Chondrocyte (in vitro differentiated cells): ENCODE data around the gene SCP2. TPM values are rescaled to one million over a fixed set of nuclear protein-coding genes. Genes with fewer than 3 reads are reported as not detected.
"Not testable (repeated sequence)": the region's sequence is repeated elsewhere in the genome, so short reads cannot be mapped to it uniquely, and the experiment has no call there.

ENCODE experiments used
- DNase-seq: peaks from one replicate; pipeline ENCODE4 v3.0.0; 2021; ENCODE audit warnings: mixed read lengths, low spot score
- H3K27ac Mint-ChIP-seq: one replicate; pipeline ENCODE4 v1.8.0; 2021; ENCODE audit warnings: mild to moderate bottlenecking, moderate library complexity, mixed read lengths; ENCODE audit not compliant: unreplicated experiment
- H3K27me3 Mint-ChIP-seq: 2 replicates; pipeline ENCODE4 v1.8.0; 2021; ENCODE audit warnings: low read depth, mixed read lengths
- H3K36me3 Mint-ChIP-seq: 2 replicates; pipeline ENCODE4 v1.8.0; 2021; ENCODE audit warnings: low read depth, mixed read lengths
- H3K4me1 Mint-ChIP-seq: 2 replicates; pipeline ENCODE4 v1.8.0; 2021; ENCODE audit warnings: low read depth, mild to moderate bottlenecking, mixed read lengths
- H3K4me3 Mint-ChIP-seq: one replicate; pipeline ENCODE4 v1.8.0; 2021; ENCODE audit warnings: mild to moderate bottlenecking, moderate library complexity, mixed read lengths; ENCODE audit not compliant: unreplicated experiment
- H3K9me3 Mint-ChIP-seq: 2 replicates; pipeline ENCODE4 v1.8.0; 2021; ENCODE audit warnings: low read depth, mixed read lengths
- total RNA-seq: library from RNA; stranded (reverse); gene quantifications from 3 replicates; pipeline ENCODE4 v1.2.1, GENCODE V29; 2021
- TF ChIP-seq, protein P1 (sequence below): fragments of 200-600 bp; sonication (generic); IDR thresholded peaks from 2 replicates; pipeline ENCODE4 v1.5.0; 2021; ENCODE audit warnings: antibody characterized with exemption, mild to moderate bottlenecking, moderate library complexity

SCP2 gene
- total RNA-seq, 1 donor from 2014 or later: 87.4 TPM

DNA sequence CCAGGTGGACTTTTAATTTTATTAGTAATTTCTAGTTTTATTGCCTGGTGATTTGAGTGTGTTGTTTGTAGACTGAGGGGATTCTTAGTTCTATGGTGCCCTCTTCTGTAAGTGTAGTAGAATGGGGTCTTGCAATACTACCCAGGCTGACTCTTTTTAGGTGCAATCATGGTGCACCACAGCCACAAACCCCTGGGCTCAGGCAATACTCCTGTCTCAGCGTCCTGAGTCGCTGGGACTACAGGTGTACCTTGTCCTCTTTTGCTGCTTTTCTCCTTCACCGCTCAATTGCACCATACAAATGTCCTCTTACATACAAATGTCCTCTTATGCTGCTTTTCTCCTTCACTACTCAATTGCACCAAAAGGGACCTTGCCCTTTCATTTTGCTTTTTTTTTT, 43.1 kb downstream of the SCP2 start:
- Mint-ChIP-seq H3K4me3 (no peak overlapping the region), H3K4me1 (no peaks in the 10 kb centered on the region), H3K27me3 (no peaks in the 10 kb centered on the region), H3K27ac (no peak overlapping the region), H3K36me3 (peaks cover 8% of the 10 kb centered on the region), H3K9me3 (no peaks in the 10 kb centered on the region)
- DNase-seq: no peak
- TF ChIP-seq, protein P1, sequence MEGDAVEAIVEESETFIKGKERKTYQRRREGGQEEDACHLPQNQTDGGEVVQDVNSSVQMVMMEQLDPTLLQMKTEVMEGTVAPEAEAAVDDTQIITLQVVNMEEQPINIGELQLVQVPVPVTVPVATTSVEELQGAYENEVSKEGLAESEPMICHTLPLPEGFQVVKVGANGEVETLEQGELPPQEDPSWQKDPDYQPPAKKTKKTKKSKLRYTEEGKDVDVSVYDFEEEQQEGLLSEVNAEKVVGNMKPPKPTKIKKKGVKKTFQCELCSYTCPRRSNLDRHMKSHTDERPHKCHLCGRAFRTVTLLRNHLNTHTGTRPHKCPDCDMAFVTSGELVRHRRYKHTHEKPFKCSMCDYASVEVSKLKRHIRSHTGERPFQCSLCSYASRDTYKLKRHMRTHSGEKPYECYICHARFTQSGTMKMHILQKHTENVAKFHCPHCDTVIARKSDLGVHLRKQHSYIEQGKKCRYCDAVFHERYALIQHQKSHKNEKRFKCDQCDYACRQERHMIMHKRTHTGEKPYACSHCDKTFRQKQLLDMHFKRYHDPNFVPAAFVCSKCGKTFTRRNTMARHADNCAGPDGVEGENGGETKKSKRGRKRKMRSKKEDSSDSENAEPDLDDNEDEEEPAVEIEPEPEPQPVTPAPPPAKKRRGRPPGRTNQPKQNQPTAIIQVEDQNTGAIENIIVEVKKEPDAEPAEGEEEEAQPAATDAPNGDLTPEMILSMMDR: peak; percentile 60

DNA sequence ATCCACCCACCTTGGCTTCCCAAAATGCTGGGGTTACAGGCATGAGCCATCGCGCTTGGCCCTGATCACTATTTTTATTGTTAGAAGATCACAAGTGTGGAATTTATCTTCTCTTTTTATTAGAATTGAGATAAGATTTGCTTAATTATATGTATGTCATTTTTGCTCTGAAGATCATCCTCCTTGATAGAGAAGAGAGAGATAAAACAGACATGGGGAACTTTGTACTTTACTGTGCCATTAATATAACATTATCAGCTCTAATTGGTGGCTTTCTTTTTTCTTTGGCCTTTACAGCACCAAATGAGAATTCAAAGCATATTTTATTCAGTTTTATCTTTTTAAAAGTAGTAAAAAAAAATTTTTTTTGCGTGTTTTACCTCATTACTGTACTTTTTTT, 46.8 kb downstream of the SCP2 start:
- TF ChIP-seq, protein P1: no peak
- DNase-seq: no peak
- H3K27me3 Mint-ChIP-seq: no peaks in the 10 kb centered on the region
- no peak overlapping the region for H3K27ac Mint-ChIP-seq
- peaks cover 24% of the 10 kb centered on the region for H3K36me3 Mint-ChIP-seq
- no peaks in the 10 kb centered on the region for H3K4me1 Mint-ChIP-seq
- no peak overlapping the region for H3K4me3 Mint-ChIP-seq
- no peaks in the 10 kb centered on the region for H3K9me3 Mint-ChIP-seq

DNA sequence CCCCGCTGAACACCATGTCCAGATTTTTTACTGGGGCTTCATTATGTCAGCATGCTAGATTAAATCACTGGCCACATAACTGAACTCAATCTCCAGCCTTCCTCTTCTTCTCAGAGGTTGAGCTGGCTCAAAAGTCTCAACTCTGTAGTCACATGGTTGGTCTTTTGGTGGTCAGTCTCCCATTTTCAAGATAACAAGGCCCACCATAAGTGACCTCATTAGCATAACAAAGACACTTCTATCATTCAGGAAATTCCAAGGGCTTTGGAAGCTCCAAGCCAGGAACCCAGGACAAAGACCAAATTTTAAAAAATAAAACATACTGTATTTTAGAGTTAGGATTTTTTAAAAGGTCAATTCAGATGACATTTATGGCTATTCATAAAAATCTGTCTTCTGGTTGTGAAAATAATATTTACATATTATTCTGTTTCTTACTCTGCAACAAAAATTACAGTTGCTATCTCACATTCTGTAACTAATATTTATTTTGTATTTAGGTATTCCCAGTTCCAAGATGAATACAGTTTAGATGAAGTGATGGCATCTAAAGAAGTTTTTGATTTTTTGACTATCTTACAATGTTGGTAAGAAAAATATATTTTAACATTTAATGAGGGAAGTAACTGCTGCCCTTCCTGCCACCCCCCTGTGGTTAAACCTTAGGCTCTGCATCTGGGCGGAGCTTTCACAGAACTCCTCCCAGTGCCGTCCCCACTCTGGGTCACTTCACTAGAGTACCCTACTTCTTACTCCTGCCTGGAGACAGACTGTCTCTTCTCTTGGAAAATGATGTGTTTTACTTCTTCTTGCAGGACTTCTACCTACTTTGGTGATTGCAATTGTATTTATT, 49.3 kb downstream of the SCP2 start:
- Mint-ChIP-seq H3K27me3 (no peaks in the 10 kb centered on the region), H3K9me3 (no peaks in the 10 kb centered on the region), H3K27ac (no peak overlapping the region), H3K4me3 (no peak overlapping the region), H3K4me1 (no peaks in the 10 kb centered on the region), H3K36me3 (peaks cover 23% of the 10 kb centered on the region)
- TF ChIP-seq, protein P1: no peak
- no peak for DNase-seq

- peaks cover 27% of the 10 kb centered on the region for H3K36me3 Mint-ChIP-seq
- no peak for DNase-seq
- H3K27me3 Mint-ChIP-seq: no peaks in the 10 kb centered on the region
- TF ChIP-seq, protein P1: no peak
- peaks cover 3% of the 10 kb centered on the region for H3K9me3 Mint-ChIP-seq
- no peaks in the 10 kb centered on the region for H3K4me1 Mint-ChIP-seq
- H3K27ac Mint-ChIP-seq: no peak overlapping the region
- no peak overlapping the region for H3K4me3 Mint-ChIP-seq
These were observed 51.0 kb downstream of the SCP2 start for GRCh38 chr1:52978045-52978444.

- not testable (repeated sequence) for DNase-seq, H3K9me3 Mint-ChIP-seq, H3K4me1 Mint-ChIP-seq, H3K4me3 Mint-ChIP-seq, H3K27ac Mint-ChIP-seq, H3K27me3 Mint-ChIP-seq
- H3K36me3 Mint-ChIP-seq: peaks cover 20% of the 10 kb centered on the region
These were observed 65.7 kb downstream of the SCP2 start for GRCh38 chr1:52992733-52993132.

DNA sequence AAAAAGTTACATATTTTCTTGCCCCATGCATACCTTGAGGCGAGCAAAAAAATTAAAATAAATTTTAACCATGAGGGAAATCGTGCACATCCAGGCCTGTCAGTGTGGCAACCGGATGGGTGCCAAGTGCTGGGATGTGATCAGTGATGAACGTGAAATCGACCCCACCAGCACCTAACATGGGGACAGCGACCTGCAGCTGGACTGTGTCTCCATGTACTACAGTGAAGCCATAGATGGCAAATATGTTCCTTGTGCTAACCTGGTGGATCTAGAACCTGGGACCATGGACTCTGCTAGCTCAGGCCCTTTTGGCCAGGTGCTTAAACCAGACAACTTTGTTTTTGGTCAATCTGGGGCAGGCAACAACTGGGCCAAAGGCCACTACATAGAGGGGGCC, 67.6 kb downstream of the SCP2 start:
- Mint-ChIP-seq H3K27ac (no peak overlapping the region), H3K27me3 (no peaks in the 10 kb centered on the region), H3K4me3 (no peak overlapping the region), H3K4me1 (peaks cover 4% of the 10 kb centered on the region), H3K9me3 (peaks cover 4% of the 10 kb centered on the region), H3K36me3 (peaks cover 14% of the 10 kb centered on the region)
- no peak for DNase-seq
- TF ChIP-seq, protein P1: no peak
